Transverse colon (tissue), 4 donors: ENCODE data around the gene MYH7. TPM values are rescaled to one million over a fixed set of nuclear protein-coding genes. Genes with fewer than 3 reads are reported as not detected.

Source experiments
- DNase-seq: peaks from one replicate; pipeline ENCODE4 v3.0.0-alpha.2; 2019
- H3K27ac ChIP-seq, 4 donors: fragments of 200-600 bp; sonication (generic); 2 replicates each; pipeline ENCODE4 v1.5.1; 2016 to 2018; ENCODE audit warnings: inconsistent platforms in 4 of 4
- H3K27me3 ChIP-seq: fragments of 200-600 bp; sonication (generic); 2 replicates; pipeline ENCODE4 v1.5.1; 2017; ENCODE audit warnings: inconsistent platforms
- H3K36me3 ChIP-seq, 4 donors: fragments of 200-600 bp; sonication (generic); 2 replicates each; pipeline ENCODE4 v1.5.1; 2017 to 2019; ENCODE audit warnings: inconsistent platforms in 4 of 4
- H3K4me1 ChIP-seq, 4 donors: fragments of 200-600 bp; sonication (generic); 2 replicates each; pipeline ENCODE4 v1.5.1; 2017 to 2020; ENCODE audit warnings: inconsistent platforms in 4 of 4
- H3K4me3 ChIP-seq, 4 donors: fragments of 200-600 bp; sonication (generic); 1 replicate in 1 of 4; 2 replicates in 3 of 4; pipeline versions ENCODE4 v1.5.1 to v1.6.1; 2017 to 2019; ENCODE audit warnings: inconsistent platforms in 4 of 4
- H3K9me3 ChIP-seq, 2 donors: fragments of 200-600 bp; sonication (generic); 2 replicates each; pipeline ENCODE4 v1.5.1; 2017 to 2019; ENCODE audit warnings: inconsistent platforms in 2 of 2
- EP300 ChIP-seq: sonication (generic); formaldehyde crosslinking; IDR thresholded peaks from one replicate; pipeline ENCODE4 v1.6.1; 2017; ENCODE audit warnings: antibody characterized with exemption, low read depth
- POLR2A ChIP-seq: fragments of 450-650 bp; IDR thresholded peaks from one replicate; pipeline ENCODE4 v1.6.1; 2016; ENCODE audit warnings: antibody characterized with exemption, mild to moderate bottlenecking, moderate library complexity
- POLR2AphosphoS5 ChIP-seq, 3 donors: sonication (generic); formaldehyde crosslinking; IDR thresholded peaks; one replicate each; pipeline ENCODE4 v1.6.1; 2016; ENCODE audit warnings: antibody characterized with exemption in 3 of 3
- WGBS, 2 donors: methylation state at CpG; one replicate each; pipeline ENCODE4 v1.1.5; 2018; ENCODE audit warnings: low coverage in 1 of 2; 5-methylcytosine and 5-hydroxymethylcytosine counted together
- in situ Hi-C, 4 donors: fragments of 200-750 bp; cut with MboI; loops; one replicate each; pipeline versions ENCODE4 v1.15.0 to v1.15.1; 2017; ENCODE audit warnings: low sequenced_read_pairs in 3 of 4, low pct_ligation_motif_present in 1 of 4, low pct_unique_long_range_greater_than_20kb in 1 of 4
- intact Hi-C: fragments of 100-400 bp; cut with DNase I; formaldehyde crosslinking; loops from one replicate; pipeline ENCODE4 v1.15.1; 2023; ENCODE audit warnings: low total_unique reads
- total RNA-seq, 4 donors: library from RNA; depleted of rRNA; stranded (reverse); fragments of >200 nt; gene quantifications; one replicate each; pipeline ENCODE4 v1.1.0, GENCODE V29; 2016
- TF ChIP-seq, protein P1 (sequence below), 5 experiments: fragments of 200-600 bp in 3 of 5; fragments of 450-650 bp in 2 of 5; sonication (generic) in 3 of 5; IDR thresholded peaks; 1 replicate in 2 of 5; 2 replicates in 3 of 5; pipeline ENCODE4 v1.5.1; 2016 to 2017; ENCODE audit warnings: antibody characterized with exemption in 5 of 5, inconsistent platforms in 3 of 5, mild to moderate bottlenecking in 2 of 5, moderate library complexity in 1 of 5

MYH7 gene
- 1 to 10 TPM in 1 of 4 donors, under 1 TPM in 1, not detected in 2; 0.64 to 2.9 TPM for total RNA-seq

- no peak for TF ChIP-seq POLR2AphosphoS5 (IDR thresholded peaks at IDR 0.05)
- TF ChIP-seq POLR2A: no peak
- no peaks in the 10 kb centered on the region for H3K9me3 ChIP-seq
- no peaks in the 10 kb centered on the region for H3K27me3 ChIP-seq
- H3K4me3 ChIP-seq: no peak within 1 kb of the TSS
- H3K4me1 ChIP-seq: no peaks in the 10 kb centered on the region
- peak; percentile 2 for DNase-seq
- no peaks in the 10 kb centered on the region for H3K36me3 ChIP-seq
- intact Hi-C loops (no loop called here), in situ Hi-C loops (no loop called here)
- WGBS, 2 donors: 57% methylated on average over 9 of the region's 10 CpGs; no CpG with 5 or more reads in 1 of the 2 donors
- H3K27ac ChIP-seq: no peak within 1 kb of the TSS
These were observed at the start of gene MYH7 for GRCh38 chr14:23435543-23436326. Gene MYH7 (minus strand): TSS chr14:23435660. CDS start chr14:23433732, 1,928 bp downstream.

DNA sequence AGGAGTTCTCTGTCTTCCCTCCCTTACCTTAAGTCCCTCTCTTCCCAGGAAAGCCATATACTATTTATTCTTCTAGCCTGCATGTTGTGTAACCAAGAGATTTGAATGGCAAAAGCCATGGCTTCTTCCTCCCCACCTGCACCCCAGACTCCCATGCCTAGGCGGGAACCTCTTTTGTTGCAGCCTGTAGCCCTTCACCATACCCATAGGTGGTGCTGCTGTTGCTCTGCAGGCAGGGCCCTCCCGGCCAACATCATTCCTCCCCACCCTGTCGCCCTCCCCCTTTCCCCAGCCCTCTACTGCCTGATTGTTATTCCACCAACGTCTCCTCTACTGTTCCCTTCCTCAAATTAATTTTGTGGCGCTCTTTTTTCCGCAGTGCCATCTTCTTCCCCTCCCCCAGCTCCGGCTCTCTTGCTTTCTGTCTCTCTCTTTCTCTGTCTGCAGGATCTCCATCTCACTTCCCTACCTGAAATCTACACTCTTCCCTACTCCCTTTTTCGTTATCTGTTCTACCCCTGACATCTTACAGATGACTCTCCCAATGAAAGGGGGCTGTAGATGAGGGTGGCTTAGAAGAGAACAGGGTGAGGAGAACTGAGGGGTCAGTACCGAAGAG, 47.9 kb upstream of the MYH7 start:
- no peak for DNase-seq
- Histone ChIP-seq H3K27ac (no peak overlapping the region), H3K9me3 (no peaks in the 10 kb centered on the region), H3K4me3 (no peak overlapping the region), H3K27me3 (no peaks in the 10 kb centered on the region), H3K36me3 (peaks cover 0 to 13% (median 0%) of the 10 kb centered on the region in 4 donors), H3K4me1 (no peaks in the 10 kb centered on the region)
- in situ Hi-C loops (loop anchor here in 1 of 4 donors (10.0 kb wide), 1 partner anchor 81 kb away; the partner anchor contains the start of gene AP1G2), intact Hi-C loops (no loop called here)
- TF ChIP-seq POLR2AphosphoS5 (IDR thresholded peaks at IDR 0.05) (no peak), EP300 (no peak), POLR2A (no peak)
- TF ChIP-seq, protein P1, sequence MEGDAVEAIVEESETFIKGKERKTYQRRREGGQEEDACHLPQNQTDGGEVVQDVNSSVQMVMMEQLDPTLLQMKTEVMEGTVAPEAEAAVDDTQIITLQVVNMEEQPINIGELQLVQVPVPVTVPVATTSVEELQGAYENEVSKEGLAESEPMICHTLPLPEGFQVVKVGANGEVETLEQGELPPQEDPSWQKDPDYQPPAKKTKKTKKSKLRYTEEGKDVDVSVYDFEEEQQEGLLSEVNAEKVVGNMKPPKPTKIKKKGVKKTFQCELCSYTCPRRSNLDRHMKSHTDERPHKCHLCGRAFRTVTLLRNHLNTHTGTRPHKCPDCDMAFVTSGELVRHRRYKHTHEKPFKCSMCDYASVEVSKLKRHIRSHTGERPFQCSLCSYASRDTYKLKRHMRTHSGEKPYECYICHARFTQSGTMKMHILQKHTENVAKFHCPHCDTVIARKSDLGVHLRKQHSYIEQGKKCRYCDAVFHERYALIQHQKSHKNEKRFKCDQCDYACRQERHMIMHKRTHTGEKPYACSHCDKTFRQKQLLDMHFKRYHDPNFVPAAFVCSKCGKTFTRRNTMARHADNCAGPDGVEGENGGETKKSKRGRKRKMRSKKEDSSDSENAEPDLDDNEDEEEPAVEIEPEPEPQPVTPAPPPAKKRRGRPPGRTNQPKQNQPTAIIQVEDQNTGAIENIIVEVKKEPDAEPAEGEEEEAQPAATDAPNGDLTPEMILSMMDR (IDR thresholded peaks at IDR 0.05): peak in 2 of 5 experiments; percentile 8 to 9
- 54 to 58% methylated on average over 8 to 9 of the region's 9 CpGs for WGBS, 2 donors

- Histone ChIP-seq H3K4me3 (no peak overlapping the region), H3K9me3 (no peaks in the 10 kb centered on the region), H3K27ac (no peak overlapping the region), H3K36me3 (peaks cover 0 to 15% (median 2%) of the 10 kb centered on the region in 4 donors), H3K4me1 (no peaks in the 10 kb centered on the region), H3K27me3 (no peaks in the 10 kb centered on the region)
- intact Hi-C loops: no loop called here
- DNase-seq: no peak
- TF ChIP-seq, protein P1 (IDR thresholded peaks at IDR 0.05): no peak
- TF ChIP-seq POLR2AphosphoS5 (IDR thresholded peaks at IDR 0.05): no peak
- TF ChIP-seq EP300: no peak
- no peak for TF ChIP-seq POLR2A
- in situ Hi-C loops: loop anchor here in 1 of 4 donors (10.0 kb wide), 1 partner anchor 82 kb away; the partner anchor contains the start of gene AP1G2
These were observed 47.3 kb upstream of the MYH7 start for GRCh38 chr14:23482823-23483148.

- H3K4me1 ChIP-seq: no peaks in the 10 kb centered on the region
- in situ Hi-C loops: loop anchor here in 1 of 4 donors (10.0 kb wide), 1 partner anchor 83 kb away; the partner anchor contains the start of gene AP1G2
- no peaks in the 10 kb centered on the region for H3K9me3 ChIP-seq
- intact Hi-C loops: no loop called here
- peaks cover 0 to 20% (median 5%) of the 10 kb centered on the region in 4 donors for H3K36me3 ChIP-seq
- no peaks in the 10 kb centered on the region for H3K27me3 ChIP-seq
- H3K4me3 ChIP-seq: no peak overlapping the region
- no peak for DNase-seq
- 48 to 74% methylated on average over 4 to 7 of the region's 7 CpGs for WGBS, 2 donors
- no peak for TF ChIP-seq POLR2AphosphoS5 (IDR thresholded peaks at IDR 0.05)
- TF ChIP-seq EP300: no peak
- TF ChIP-seq, protein P1 (IDR thresholded peaks at IDR 0.05): no peak
- TF ChIP-seq POLR2A: no peak
- no peak overlapping the region for H3K27ac ChIP-seq
These were observed 46.7 kb upstream of the MYH7 start for GRCh38 chr14:23481979-23482822.
